ENCODE data around the gene PPIL1.

Gene PPIL1

DNA sequence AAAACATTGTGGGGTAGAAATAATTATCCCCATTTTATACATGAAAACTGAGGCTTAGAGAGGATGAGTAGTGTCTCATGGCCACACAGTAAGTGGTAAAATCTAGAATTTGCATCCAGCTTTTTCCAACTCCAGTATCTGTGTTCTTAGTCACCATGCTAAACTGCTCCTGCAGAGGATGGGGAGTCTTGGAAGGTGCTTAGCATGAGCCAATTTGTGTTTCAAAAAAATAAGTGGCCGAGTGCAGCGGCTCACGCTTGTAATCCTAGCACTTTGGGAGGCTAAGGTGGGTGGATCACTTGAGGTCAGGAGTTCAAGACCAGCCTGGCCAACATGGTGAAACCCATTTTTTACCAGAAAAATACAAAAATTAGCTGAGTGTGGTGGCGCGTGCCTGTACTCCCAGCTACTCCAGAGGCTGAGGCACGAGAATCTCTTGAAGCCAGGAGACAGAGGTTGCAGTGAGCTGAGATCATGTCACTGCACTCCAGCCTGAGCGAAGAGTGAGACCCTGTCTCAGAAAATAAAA lies 13.6 kb upstream of the PPIL1 start:
- DNase-seq = no peak

DNA sequence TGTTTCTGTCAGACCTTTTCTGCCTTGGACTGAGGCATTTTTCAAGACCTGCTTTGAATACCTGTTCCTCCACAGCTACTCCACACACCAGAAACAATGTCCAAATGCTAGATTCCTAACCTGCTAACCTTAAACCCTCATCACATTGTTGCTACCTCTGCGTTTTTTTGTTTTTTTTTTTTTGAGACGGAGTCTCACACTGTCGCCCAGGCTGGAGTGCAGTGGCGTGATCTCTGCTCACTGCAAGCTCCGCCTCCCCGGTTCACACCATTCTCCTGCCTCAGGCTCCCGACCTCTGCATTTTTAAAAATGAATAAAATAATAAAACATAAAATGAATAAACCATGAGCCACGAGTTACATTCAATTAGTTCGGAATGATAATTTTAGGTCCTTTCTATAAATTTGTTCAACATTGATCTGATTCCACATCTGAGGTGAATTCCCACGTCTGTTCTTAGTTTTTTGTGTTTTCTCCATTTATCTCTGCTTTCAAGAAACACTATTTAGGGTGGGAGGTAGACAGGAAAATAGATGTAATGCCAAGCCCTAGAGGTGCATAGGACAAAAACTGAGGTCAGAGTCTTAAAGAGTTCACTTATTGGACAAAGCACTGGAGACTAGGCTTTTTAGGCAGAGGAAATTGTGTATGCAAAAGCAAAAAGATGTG lies 12.5 kb upstream of the PPIL1 start:
- no peak for DNase-seq

DNA sequence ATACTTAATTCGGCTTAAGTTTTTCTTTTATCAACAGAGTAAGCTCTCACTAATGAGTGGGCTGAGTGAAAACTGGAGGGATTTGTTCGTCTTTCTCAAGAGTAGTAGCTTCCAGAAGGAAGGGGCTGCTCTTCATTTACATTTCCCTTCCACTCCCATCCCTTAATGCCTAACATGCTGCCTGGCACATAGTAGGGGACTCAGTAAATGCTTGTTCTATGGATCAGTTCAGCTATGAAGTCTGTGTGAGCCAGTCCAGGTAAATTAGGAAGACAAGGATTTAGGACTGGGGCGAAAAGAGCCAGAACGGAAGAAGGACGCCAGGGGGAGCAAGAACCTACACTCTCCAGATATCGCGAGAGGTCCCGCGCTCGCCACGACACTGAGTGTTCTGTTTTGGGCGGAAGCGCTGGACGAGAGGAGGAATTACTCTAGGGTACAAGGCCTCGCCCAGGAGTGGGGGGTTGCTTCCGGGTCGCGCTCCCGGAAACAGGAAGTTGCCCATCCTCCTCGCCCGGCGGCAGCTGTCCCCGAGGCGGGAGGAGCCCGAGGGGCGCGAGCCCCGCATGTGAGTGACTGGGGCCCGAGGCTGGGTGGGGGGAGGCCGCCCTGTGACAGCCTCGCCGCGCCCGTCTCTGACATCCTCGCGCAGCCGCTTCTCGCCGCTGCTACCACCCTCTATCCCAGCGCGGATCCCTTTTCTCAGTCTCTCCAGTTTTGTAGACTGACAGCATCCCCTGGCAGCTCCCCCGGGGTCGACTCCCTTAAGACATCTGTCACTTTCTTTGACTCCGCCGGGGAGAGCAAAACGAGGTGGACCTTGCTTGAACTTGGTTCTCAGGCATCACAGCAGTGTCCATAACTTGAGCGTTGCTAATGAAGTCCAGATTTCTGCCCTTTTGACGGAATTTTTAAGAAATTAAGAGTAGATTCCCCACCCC lies 11.1 kb upstream of the PPIL1 start, which contains the start of gene C6orf89:
C6orf89 (plus strand) TSS at position 492 of the 941 bp plus-strand sequence. CDS start 13,493 bp downstream, outside the sequence.
- DNase-seq = peak; percentile 99 to 100

DNA sequence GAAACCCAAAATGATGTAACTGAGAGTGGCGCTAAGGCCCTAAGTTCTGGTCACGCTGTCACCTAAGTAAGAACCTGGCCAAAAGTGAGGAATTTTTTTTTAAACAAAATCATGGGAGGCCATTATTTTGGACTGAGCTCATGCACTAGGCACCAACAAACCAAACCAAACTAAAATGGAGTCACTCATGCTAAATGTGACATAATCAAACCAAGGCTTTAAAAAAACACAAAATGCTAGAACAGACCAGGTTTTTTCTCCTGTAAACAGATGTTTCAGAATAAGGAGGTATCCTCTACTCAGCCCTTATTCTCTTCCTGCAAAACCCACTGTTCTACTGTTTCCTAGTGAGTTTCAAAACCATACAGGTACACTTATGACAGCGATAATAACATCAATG lies 10.0 kb upstream of the PPIL1 start:
- no peak for DNase-seq

DNA sequence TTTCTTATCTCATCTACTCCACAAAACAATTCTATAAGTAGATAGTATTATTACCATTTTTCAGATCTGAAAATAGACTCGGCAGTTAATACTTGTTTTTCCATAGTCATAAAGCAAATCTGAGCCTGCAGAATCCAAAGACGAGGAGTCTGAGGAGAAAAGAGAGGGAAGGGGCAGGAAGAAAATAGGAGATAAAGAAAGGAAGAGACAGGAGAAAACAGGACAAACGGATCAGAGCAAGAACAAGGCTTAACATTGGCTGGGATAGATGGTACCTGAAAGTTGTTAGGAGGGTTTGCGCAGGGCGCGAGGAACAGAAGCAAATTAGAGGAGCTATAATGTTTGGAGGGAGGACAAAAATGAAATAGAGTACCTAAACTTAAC lies 639 bp upstream of the PPIL1 start:
- no peak for DNase-seq

DNA sequence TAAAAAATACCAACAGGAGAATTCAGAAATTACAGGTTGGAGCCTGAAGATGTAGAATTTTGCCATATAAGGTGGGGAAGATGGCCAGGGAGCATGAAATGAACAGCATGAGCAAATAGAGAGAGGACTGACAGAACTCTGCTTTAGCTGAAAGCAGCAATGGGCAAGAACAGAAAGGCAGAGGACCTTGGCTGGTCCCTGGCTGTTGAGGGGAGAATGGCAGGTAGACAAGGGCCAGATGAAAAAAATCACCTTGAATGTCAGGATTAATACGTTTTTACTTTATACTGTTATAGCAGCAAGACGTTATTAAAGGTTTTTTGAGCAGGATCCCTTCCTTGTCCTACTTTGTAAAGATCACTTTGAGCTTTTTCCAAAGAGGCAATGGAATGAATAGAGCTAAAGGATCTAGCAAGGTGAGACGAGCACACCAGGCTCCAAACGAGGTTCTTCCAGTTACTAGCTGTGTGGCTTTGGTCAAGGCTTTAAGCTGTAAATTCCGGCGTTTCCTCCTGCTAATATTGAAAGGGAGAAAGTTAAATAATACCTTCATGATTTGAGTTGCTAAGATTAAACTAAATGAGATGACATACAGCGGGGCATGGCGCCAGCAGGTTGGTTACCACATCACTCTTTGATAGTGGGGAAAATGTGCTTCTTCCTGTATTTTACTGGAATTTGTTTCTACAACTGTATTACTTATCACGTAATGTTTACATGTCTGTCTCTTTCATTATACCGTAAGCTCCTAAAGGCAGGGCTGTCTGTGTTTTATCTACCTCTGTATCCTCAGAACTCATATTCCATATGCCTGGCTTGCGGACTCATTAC lies 776 bp downstream of the PPIL1 start:
- DNase-seq = peak; percentile 43 to 48

DNA sequence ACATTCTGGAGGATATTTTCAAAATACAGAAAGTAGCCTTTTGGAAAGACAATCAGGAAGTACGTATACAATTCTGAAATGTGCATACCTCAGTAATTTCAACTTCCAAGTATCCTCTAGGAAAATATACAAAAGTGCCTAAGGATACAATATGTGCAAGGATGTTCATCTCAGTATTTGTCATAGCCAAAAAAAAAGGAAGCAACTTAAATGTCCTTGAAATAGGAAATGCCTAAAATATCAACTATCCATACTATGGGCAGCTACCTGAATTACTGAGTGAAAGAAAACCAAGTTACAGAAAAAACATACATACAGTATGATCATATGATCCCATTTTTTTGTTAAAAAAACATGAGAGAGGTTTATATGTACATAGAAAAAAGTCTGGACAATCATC lies 1.5 kb downstream of the PPIL1 start:
- peak in 1 of 2 experiments; percentile 24 for DNase-seq

DNA sequence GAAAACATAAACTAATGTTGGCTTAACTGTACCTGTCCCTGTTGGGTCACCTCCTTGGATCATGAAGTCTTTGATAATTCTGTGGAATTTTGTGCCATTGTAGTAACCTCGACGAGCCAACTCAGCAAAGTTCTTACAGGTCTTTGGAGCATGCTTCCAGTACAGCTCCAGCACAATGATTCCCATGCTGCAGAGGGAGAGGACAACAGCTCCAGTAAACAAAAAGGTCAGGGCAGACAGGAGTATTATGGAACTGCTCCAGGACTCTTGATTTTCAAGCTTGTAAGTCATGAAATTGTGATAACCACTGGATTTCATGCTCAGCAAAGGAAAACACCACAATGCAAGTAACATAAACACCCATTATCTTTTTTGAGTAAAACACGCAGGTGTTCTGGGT lies 2.9 kb downstream of the PPIL1 start:
- no peak for DNase-seq

DNA sequence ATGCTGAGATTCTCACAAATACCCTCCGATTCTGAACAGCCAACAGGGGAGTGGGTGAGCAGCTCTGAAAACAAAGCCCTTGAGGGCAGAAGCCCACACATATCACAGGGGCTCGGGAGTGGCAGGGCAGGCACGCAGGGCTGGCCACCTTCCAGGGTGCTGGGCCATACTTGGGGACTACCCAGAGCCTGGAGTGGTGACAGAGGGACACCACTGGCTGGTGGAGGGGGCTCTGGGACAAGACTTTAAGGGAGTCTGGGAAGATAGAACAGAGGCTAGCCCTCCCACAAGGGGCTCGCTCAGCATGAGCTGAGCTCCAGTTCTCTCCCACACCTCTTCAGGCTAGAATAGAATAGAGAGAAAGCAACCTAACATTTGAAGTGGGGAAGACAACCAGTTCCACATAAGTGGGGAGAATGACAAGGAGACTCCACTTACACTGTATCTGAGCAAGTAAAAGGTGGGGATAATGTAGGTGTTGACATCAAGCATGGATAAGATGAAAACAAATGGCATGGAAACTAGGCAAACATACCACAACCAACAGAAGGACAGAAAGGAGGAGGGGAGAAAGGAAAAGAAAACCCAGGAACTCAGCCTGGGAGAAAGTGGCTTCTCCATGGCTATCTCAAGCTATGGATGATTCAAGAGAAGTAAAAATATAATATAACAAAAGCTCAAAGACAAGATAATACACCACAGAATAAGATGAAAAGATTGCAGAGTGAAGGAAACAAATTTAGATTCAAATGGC lies 7.0 kb downstream of the PPIL1 start:
- no peak for DNase-seq

DNA sequence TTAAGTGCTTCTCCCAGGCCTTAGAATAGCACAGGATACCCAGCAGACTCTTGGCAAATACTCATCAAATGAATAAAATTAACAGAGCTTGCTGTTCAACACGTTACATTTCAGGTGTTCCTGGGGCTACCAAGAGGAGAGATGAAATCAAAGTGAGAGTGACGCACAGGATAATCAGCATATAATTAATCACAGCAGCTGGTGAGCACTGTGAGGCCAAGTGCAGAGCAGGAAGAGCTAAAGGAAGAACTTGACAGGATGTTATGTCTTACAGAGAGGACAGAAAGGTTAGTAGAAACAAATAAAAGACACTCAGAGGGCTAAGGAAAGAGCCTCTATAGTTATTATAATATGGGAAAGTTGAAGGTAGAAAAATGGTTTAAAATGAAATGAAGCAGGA lies 8.8 kb downstream of the PPIL1 start:
- DNase-seq = no peak

DNA sequence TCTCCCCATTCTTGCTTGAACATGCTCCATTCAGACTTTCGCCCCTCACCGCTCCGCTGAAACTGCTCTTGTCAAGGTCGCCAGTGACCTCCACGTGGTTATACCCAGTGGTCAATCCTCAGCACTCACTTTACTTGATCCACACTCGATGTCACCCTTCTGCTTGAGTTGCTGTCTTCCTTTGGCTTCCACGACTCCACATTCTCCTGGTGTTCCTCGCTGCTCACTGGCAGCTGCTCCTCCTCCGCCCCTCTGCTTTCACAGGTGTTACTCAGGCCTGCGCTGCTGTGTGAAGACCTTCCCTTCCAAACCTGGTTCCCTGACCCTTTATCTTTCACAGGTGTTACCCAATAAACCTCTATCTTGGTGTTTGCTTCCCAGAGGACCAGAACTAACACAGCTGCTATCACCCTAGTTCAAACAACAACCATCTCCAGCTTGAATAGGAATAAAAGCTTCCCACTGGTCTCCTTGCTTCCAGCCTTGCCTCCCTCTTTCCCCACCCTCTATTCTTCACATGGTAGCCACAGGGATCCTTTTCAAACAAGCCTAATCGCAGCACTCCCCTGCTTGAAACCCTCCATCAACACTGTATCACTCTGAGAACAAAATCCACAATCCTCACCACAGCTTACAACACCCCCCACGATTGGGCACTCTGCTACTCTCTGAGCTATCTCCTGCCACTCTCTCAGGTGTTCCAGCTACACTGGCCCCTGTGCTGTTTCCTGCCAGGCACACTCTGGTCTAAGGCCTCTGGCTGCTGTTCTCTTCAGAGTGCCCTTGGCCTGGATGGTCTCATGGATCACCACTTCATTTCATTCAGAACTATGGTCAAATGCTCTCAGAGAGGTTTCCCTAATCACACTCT lies 10.7 kb downstream of the PPIL1 start:
- DNase-seq = no peak

DNA sequence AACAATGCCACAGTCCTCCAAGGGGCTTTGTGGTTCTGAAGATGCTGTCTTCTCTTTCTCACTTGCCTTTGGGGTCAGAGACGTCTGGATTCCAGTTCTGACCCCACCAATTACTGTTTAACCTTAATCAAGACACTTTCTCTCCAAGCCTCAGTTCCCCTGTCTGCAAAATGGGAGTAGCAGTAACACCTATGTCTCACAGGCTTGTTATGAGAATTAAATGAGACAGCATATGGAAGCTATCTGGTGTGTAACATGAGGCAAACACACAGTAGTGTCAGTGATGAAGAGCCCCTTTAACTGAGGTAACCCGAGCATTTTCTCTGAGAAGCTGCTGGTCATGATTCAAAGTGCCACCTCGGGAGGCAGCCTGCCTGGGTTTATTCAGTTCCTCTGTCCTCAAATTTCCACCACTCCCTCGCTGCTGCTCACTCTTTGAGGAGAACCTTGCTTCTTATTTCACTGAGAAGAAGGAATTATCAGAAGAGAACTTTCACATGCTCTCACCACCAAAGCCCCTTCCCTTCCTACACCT lies 11.7 kb downstream of the PPIL1 start:
- DNase-seq = no peak

DNA sequence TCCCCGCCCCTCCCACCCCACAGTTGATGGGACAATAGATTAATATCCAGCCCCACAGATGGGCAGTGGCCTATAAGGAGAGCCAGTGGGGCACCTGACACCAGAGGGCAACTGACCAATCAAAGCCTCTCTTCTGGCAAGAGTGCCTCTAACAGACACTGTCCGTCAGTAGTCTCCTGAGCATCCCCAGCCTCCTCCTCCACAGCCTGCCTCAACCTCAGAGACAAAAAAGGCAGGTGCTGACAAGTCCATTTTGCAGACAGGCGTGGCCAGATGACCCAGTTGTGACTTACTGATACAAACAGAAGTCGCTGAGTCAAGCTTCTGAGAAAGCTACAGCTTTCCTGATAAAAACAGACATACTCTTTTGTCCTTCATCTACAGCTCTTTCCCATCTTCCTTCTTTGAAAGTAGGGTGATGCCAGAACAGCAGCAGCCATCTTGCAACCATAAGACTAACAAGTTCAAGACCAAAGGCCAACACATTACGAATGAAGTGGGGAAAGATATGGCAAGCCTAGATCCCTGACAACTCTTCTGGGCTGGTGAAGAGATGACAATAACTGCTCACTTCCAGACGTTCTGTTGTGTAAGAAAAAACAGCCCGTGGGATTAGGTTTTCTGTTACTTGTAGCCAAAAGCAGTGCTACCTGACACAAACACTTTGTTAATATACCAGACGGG lies 12.3 kb downstream of the PPIL1 start:
- no peak for DNase-seq

DNA sequence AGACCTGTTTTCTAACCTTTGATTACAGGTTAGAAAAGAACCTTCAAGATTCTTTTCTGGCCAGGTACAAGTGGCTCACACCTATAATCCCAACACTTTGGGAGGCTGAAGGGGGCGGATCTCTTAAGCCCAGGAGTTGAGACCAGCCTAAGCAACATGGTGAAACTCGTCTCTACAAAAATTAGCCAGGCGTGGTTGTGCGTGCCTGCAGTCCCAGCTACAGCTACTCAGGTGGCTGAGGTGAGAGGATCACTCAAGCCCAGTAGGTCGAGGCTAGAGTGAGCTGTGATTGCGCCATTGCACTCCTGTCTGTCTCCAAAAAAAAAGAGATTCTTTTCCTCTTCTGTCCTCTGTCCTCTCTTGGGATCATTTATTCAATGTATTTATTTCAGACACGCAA lies 14.5 kb downstream of the PPIL1 start:
- no peak for DNase-seq

DNA sequence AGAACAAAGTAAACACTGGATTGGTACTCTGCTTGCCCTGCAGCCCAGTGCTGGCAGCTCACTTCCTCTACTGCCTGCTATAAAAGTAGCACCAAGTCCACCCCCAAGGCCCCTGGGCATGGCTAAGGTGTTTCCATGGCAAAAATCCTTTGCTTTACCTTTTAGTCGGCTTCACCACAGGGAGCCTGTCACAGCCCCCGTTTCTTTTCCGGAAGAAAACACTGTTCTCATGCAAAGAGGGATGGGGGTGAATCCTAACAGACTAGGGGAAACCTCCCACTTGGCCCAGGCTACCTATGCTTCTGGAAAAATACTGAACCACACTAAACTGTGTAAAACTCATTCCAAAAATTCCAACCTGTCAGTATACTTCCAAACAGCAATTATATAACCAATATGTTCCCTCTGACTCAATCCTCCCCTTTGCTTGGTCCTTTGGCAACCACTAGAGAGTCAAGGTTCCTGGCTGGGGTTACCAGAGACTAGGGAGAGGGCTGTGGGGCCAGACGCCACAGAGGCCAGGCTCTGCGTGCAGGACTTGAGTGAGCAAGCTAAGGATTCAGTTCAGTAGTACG lies 16.1 kb downstream of the PPIL1 start:
- DNase-seq = no peak

DNA sequence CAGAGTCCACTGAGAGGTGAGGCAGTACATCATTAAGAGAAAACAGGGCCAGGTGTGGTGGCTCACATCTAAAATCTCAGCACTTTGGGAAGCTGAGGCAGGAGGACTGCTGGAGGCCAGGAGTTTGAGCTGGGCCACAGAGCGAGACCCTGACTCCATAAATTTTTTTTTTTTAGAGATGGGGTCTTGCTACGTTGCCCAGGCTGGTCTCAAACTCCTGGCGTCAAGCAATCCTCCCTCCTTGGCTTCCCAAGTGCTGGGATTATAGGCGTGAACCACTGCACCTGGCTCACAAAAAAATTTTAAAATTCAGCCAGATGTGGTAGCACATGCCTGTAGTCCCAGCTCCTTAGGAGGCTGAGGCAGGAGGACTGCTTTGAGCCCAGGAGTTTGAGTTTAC lies 17.3 kb downstream of the PPIL1 start:
- DNase-seq = no peak

DNA sequence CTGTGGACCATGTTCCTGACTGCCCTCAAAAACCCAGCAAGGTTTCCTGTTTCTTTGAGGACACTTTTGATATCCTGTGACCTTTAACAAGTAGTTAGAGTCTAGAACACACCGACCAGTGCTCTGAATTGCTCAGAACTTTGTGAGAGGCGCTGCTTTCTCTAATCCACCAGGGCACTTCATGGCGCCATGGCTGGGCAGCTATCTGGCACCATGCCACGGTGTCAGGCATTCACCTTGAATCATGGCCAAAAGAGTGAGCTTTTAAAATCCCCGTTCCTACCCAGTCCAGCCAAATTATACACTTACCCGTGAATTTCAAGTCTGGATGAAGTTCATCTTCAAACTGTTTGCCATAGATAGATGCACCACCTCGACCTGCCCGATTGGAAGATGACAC lies 18.3 kb downstream of the PPIL1 start:
- DNase-seq = no peak

DNA sequence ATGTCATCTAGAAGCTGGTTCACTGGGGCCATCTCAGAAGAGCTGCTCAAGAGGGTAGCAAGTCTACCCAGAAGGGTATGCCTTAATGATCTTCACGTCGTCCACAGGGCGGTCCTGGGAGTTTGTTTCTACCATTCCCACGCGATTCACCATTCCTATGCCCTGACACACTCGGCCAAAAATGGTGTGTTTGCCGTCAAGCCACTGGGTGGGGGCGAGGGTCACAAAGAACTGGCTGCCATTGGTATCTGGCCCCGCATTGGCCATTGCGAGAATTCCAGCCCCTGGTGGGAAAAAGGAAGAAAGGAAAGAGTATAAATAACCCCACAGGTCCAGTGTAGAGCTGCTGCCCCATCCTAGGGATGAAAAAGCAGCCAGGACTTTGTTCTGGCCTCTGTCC lies 18.9 kb downstream of the PPIL1 start:
- no peak for DNase-seq

DNA sequence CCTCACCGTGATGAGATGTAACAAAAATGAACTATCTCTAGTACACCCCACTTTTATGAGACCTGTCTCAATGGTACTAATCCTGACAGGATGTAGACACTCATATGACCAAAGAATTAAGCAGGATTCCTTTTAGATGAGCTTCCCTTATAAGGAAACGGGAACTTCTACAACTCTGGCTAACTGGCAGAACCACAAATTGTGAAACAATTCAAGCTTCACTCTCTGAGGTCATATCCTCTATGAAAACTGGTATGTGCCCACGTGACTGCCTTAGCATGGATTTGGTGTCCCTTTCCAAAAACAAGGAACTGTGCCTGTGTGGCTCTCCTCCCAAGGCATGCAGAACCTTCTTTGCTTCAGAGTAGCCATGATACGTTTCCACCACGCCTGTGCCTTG lies 21.3 kb downstream of the PPIL1 start:
- DNase-seq = peak; percentile 99

Measured in AML-193 (cell line).